Daoy (cell line): ENCODE results near the gene DRG2. TPM values are rescaled to one million over a fixed set of nuclear protein-coding genes. Genes with fewer than 3 reads are reported as not detected.

Experiments
- DNase-seq: peaks from one replicate; pipeline ENCODE4 v3.0.0-alpha.2; 2015; ENCODE audit warnings: low read depth
- total RNA-seq: library from RNA; depleted of rRNA; stranded (reverse); fragments of >200 nt; shearing (Covaris generic); gene quantifications from 2 replicates; pipeline ENCODE4 v1.2.3, GENCODE V29; 2014

DRG2 gene
- total RNA-seq, 1 experiment from 2014 or later = 41.4 TPM

GRCh38 chr17:18117533-18117932, 29.8 kb downstream of the DRG2 start:
- no peak for DNase-seq

GRCh38 chr17:18117982-18118975, 30.5 kb downstream of the DRG2 start:
- no peak for DNase-seq

DNA sequence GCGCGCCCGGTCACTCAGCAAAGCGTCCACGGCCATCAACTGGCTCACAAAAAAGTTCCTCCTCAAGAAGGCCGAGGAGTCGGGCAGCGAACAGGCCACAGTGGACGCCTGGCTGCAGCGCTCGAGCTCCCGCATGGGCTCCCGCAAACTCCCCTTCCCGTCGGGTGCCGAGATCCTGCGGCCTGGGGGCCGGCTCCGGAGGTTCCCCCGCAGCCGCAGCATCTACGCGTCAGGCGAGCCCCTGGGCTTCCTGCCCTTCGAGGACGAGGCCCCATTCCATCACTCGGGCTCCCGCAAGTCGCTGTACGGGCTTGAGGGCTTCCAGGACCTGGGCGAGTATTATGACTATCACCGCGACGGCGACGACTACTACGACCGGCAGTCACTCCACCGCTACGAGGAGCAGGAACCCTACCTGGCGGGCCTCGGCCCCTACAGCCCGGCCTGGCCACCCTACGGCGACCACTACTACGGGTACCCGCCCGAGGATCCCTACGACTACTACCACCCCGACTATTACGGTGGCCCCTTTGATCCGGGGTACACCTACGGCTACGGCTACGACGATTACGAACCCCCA, 31.5 kb downstream of the DRG2 start:
- no peak for DNase-seq

DNA sequence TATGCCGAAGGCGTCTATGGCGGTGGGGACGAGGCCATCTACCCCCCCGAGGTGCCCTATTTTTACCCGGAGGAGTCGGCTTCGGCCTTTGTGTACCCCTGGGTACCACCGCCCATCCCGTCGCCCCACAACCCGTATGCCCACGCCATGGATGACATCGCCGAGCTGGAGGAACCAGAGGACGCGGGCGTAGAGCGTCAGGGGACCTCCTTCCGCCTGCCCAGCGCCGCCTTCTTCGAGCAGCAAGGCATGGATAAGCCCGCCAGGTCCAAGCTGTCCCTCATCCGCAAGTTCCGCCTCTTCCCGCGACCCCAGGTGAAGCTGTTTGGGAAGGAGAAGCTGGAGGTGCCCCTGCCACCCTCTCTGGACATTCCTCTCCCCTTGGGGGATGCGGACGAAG, 32.2 kb downstream of the DRG2 start:
- no peak for DNase-seq

- no peak for DNase-seq
These were observed 32.8 kb downstream of the DRG2 start for GRCh38 chr17:18120461-18121017.

- no peak for DNase-seq
These were observed 33.6 kb downstream of the DRG2 start for GRCh38 chr17:18121144-18121910.

DNA sequence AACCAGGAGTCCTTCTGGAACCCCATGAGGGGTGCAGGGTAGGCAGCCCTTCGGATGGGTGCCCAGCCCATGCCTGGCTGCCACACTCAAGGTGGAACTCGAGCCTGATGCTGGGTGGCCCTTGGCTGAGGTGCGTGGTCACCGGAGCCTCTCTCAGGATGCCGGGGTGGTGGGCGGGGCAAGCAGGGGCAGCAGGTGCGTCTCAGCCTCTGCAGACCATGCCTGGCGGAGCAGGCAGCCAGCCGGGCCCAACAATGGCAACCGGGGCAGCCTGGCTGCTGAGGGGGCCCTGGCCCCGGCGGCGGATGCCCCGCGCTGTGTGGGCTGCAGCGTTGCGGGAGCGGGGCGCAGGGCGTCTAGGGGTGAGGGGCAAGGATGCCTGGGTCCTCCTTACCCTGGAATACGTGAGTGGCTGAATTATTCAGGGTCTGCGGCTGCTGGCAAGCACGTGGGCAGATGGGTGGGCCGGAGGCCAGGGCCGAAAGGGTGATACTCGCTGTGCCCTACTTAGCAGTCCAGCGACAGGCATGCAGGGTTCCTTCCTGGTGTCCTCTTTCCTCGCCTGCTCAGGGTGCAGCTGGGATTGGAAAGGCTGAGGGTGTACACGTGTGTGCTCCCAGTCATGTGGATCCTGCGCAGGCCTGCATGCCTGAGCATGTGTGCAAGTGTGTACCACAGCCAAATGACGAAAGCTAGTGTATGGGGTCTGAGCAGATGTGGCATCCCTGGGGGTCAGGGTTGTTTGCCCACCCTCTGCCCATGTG, 35.4 kb downstream of the DRG2 start:
- no peak for DNase-seq

DNA sequence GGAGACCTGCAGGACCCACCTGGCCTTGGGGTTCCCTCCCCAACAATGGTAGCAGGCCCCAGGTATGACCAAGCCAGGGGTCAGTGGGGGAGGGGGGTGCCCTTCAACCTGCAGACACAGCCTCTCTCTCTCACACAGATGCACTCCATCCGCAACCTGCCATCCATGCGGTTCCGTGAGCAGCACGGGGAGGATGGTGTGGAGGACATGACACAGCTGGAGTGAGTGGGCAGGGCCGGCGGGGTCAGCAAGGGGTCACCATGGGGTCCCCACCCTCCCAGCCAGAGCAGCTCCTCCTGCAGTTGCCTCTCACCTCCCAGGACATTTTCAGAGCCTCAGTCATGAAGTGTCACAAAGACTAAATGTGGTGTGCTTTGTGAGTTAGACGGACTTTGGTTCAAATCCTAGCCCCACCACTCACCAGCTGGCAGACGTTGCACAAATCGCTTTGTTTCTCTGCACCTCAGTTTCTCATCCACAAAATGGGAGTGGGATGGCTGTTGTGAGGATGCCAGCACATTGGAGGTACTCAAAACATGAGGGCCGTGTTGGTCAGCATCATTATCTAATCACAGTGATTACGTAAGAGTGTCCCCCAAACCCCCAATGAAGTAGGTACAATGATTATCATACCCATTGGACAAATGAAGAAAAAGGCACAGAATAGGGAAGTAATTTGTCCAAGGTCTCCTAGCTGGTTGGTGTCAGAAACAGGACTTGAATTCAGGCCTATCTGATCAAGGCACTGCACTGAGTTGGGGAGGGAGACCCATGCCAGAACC, 36.8 kb downstream of the DRG2 start:
- DNase-seq = no peak

GRCh38 chr17:18129041-18129502, 41.3 kb downstream of the DRG2 start:
- peak; percentile 69 for DNase-seq

GRCh38 chr17:18132711-18133110, 45.0 kb downstream of the DRG2 start:
- no peak for DNase-seq

GRCh38 chr17:18136357-18136756, 48.6 kb downstream of the DRG2 start:
- DNase-seq = no peak

DNA sequence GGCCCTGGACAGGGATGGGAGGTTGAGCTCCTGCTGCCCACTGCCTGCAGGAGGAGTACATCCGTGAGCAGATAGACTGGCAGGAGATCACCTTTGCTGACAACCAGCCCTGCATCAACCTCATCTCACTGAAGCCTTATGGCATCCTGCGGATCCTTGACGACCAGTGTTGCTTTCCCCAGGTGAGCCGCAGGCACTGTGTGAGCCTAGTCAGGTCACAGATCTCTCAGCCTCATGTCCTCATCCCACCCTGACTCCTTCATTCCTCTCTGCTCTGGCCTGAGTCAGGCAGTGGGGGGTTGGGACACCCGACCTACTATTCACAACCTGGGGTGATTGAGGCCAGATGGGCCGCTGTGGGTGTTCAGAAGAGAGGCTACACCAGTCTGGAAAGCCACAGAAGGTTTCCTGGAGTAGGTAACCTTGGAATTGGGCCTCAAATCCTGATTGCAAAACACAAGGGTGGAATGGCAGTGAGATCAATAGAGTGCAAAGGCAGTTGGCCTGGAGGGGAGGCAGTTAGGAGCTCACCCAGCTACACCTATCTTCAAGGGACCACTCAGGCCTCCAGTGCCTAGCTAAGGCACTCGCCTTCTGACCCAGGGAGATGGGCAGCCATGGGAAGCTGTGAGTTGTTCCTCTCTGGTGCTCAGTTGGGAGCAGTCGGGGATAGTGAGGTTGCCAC, 50.5 kb downstream of the DRG2 start:
- DNase-seq = no peak

DNA sequence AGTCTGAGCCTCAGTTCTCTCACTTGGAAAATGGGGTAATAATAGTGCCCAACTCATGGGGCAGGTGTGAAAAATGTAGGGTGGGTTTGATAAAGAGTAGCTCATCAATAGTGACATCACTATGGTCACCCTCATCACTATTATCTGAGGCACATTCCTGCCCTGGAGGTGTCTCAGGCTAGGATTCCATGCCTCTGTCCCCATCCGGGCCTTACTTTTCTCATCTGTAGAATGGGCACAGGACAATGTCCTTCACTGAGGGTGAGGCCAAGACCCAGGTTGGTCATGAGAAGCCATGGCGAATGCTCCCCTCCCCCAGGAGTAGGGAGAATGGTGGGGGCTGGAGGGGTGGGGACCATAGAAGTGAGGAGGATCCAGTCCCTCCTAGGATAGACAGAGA, 51.3 kb downstream of the DRG2 start:
- DNase-seq = no peak

GRCh38 chr17:18139498-18139897, 51.8 kb downstream of the DRG2 start:
- DNase-seq = no peak

DNA sequence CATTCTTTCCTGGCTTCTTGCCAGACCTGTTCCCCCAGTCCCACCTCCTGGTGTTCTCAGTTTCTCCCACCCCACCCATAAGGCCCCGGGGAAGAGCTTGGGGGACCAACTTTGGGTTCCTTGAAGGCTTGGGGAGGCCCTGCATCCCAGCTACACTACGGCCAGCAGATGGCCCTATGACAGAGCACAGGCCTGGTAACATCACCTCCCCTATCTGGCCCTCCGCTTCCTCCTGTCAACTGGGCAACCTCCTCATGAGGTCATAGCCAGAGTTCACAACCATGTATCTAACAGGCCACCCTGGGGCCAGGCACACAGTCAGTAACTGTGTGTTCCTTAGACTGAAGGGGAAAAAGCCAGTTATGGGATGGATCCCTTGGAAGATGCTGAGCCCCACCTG, 52.2 kb downstream of the DRG2 start:
- no peak for DNase-seq

GRCh38 chr17:18140648-18141047, 52.9 kb downstream of the DRG2 start:
- DNase-seq = no peak

GRCh38 chr17:18141210-18141803, 53.6 kb downstream of the DRG2 start:
- peak; percentile 35 for DNase-seq

DNA sequence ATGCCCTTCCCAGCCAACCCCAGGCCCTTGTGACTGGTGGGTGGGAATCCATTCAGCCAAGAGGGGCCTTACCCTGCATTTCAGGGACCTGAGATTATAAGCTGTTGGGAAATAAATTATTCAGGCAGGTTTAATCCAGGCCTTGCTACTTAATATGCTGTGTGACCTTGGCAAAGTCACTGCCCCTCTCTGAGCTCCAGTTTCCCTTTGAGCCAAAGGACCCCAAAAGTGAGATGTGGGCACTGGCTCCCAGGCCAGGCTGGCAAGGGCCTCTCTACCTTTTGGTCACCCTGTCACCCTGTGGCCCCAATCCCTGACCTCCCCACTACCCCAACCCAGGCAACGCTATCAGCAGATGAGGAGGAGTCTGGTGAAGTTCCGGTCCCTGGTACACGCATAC, 54.7 kb downstream of the DRG2 start:
- DNase-seq = no peak
